ENCODE measurements around the gene PTH2.
"Not testable (repeated sequence)": the region's sequence is repeated elsewhere in the genome, so short reads cannot be mapped to it uniquely, and the experiment has no call there.

The PTH2 gene

DNA sequence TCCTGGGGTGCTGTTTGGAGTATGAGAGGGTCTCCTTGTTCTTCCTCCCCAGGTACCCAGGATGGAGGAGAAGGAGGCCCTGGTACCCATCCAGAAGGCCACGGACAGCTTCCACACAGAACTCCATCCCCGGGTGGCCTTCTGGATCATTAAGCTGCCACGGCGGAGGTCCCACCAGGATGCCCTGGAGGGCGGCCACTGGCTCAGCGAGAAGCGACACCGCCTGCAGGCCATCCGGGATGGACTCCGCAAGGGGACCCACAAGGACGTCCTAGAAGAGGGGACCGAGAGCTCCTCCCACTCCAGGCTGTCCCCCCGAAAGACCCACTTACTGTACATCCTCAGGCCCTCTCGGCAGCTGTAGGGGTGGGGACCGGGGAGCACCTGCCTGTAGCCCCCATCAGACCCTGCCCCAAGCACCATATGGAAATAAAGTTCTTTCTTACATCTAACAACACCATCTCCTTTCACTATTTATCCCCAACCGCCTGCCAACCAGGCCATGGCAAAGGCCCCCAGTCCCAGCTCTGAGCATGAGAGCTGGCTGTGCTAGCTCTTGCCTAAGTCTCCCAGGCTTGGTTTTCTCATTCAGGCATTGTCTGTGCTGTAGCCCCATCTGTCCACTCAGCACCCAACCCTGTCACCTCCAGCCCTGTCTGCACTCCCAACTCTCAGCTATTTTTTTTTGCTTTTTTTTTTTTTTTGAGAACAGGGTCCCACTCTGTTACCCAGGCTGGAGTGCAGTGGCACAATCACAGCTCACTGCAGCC lies 48.4 kb downstream of the PTH2 start:
- DNase-seq: no peak

DNA sequence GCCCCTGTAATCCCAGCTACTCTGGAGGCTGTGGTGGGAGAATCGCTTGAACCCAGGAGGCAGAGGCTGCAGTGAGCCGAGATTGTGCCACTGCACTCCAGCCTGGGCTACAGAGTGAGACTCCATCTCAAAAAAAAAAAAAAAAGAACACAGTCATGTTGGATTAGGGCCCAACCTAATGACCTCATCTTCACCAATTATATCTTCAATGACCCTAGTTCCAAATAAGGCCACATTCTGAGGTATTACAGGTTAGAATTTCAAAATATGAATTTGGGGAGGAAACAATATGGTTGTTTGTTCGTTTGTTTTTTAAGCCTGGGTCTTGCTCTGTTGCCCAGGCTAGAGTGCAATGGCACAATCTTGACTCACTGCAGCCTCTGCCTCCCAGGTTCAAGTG lies 50.1 kb downstream of the PTH2 start:
- not testable (repeated sequence) for DNase-seq

Data from stimulated activated CD4-positive, alpha-beta T cell treated with anti-CD3 and anti-CD28 coated beads, Interleukin-15, amount 100 ng/mL, for 24 hours (primary cell).